Spleen (tissue), 7 donors: ENCODE measurements around the gene ITGA1.

Experiments used
- POLR2AphosphoS5 ChIP-seq, 3 donors: sonication (generic); formaldehyde crosslinking; IDR thresholded peaks; one replicate each; pipeline ENCODE4 v1.5.1; 2017; ENCODE audit warnings: antibody characterized with exemption in 3 of 3
- TF ChIP-seq, protein P1 (sequence below), 11 experiments: fragments of 200-600 bp in 7 of 11; fragments of 450-650 bp in 4 of 11; sonication (generic) in 4 of 11; IDR thresholded peaks in 8 of 11; conservative IDR thresholded peaks in 3 of 11; 1 replicate in 7 of 11; 2 replicates in 4 of 11; pipeline versions ENCODE4 v1.4.0 to v1.8.0; 2016 to 2021; ENCODE audit warnings: antibody characterized with exemption in 11 of 11, inconsistent platforms in 4 of 11, mild to moderate bottlenecking in 1 of 11
- donor health status: DM: no; HTN: no; CAD: no; lungs with moderate emphysema.
- donor health status: DM: no; HTN: no; CAD: no.
- donor health status: DM: no; HTN: no; CAD: no.

DNA sequence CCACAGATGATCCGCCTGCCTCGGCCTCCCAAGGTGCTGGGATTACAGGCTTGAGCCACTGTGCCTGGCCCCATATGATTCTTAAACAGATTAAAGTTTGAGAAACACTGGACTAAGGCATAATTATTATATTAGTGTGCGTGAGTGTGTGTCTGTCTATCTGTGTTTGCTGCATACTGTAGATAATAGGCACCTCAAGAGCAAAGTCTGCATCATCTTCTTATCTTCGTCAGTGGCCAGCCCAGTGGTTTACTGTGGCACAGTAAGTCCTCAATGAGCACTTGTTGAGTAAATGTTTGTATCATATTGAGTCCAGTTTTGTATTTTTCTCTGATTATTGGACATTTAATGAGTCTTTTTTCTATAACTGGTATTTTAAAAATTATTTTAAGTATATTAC is 81.7 kb downstream of the ITGA1 start:
- TF ChIP-seq, protein P1, sequence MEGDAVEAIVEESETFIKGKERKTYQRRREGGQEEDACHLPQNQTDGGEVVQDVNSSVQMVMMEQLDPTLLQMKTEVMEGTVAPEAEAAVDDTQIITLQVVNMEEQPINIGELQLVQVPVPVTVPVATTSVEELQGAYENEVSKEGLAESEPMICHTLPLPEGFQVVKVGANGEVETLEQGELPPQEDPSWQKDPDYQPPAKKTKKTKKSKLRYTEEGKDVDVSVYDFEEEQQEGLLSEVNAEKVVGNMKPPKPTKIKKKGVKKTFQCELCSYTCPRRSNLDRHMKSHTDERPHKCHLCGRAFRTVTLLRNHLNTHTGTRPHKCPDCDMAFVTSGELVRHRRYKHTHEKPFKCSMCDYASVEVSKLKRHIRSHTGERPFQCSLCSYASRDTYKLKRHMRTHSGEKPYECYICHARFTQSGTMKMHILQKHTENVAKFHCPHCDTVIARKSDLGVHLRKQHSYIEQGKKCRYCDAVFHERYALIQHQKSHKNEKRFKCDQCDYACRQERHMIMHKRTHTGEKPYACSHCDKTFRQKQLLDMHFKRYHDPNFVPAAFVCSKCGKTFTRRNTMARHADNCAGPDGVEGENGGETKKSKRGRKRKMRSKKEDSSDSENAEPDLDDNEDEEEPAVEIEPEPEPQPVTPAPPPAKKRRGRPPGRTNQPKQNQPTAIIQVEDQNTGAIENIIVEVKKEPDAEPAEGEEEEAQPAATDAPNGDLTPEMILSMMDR (IDR thresholded peaks at IDR 0.05 in 8 of 11, conservative IDR thresholded peaks at IDR 0.05 in 3 of 11): no peak
- TF ChIP-seq POLR2AphosphoS5 (IDR thresholded peaks at IDR 0.05): peak in 1 of 3 donors; percentile 0
